Heart right ventricle (tissue), 16 donors: ENCODE results near the gene BRICD5. TPM values are rescaled to one million over a fixed set of nuclear protein-coding genes. Genes with fewer than 3 reads are reported as not detected.
A peak's percentile ranks its signal among the peaks of the same experiment; 100 is the strongest.

Source experiments
- ATAC-seq, 8 donors: fragments of 200-7000 bp; cut with Tn5 transposase; one replicate each; pipeline ENCODE4 v1.9.1; 2020; ENCODE audit warnings: mild to moderate bottlenecking in 8 of 8, moderate library complexity in 8 of 8, moderate number of reproducible peaks in 1 of 8
- DNase-seq, 2 donors: peaks; one replicate each; pipeline ENCODE4 v3.0.0-alpha.2; 2020
- H3K27ac ChIP-seq, 10 donors: fragments of 200-600 bp; sonication (generic) in 2 of 10; one replicate each; pipeline versions ENCODE4 v1.5.0 to v1.8.0; 2020 to 2022; ENCODE audit warnings: mild to moderate bottlenecking in 3 of 10
- H3K27me3 ChIP-seq, 7 donors: fragments of 200-600 bp; one replicate each; pipeline ENCODE4 v1.8.0; 2021 to 2022; ENCODE audit warnings: mild to moderate bottlenecking in 2 of 7
- H3K36me3 ChIP-seq, 9 donors: fragments of 200-600 bp; sonication (generic) in 1 of 9; one replicate each; pipeline versions ENCODE4 v1.5.0 to v1.8.0; 2020 to 2022; ENCODE audit warnings: mild to moderate bottlenecking in 2 of 9
- H3K4me1 ChIP-seq, 9 donors: fragments of 200-600 bp; sonication (generic) in 1 of 9; one replicate each; pipeline versions ENCODE4 v1.5.0 to v1.8.0; 2020 to 2022; ENCODE audit warnings: mild to moderate bottlenecking in 4 of 9
- H3K4me3 ChIP-seq, 10 donors: fragments of 200-600 bp; sonication (generic) in 2 of 10; one replicate each; pipeline versions ENCODE4 v1.5.0 to v1.8.0; 2020 to 2022; ENCODE audit warnings: mild to moderate bottlenecking in 7 of 10, moderate library complexity in 2 of 10
- H3K9me3 ChIP-seq, 11 donors: fragments of 200-600 bp in 10 of 11; sonication (generic) in 2 of 11; one replicate each; pipeline versions ENCODE4 v1.5.0 to v1.8.0; 2013 to 2022; ENCODE audit warnings: mild to moderate bottlenecking in 2 of 11, control low read depth in 1 of 11, moderate library complexity in 1 of 11
- whole genome bisulfite sequencing, 2 donors: extraction: QIAGEN DNeasy Blood & Tissue Kit; methylation state at CpG; one replicate each; pipeline ENCODE4 v1.1.7; 2013; ENCODE audit warnings: inconsistent platforms in 1 of 2; 5-methylcytosine and 5-hydroxymethylcytosine counted together
- intact Hi-C, 10 donors: fragments of 100-400 bp; cut with DNase I; formaldehyde crosslinking; loops; one replicate each; pipeline versions ENCODE4 v1.11.1 to v1.14.2; 2022
- polyA plus RNA-seq, 2 donors: library from polyadenylated mRNA; stranded (reverse); fragments of 200-250 nt; gene quantifications; one replicate each; pipeline ENCODE4 v1.2.3, GENCODE V29; 2013
- total RNA-seq, 10 donors: library from RNA; stranded (reverse); fragmentation: NEBNext Ultra II Directional in 3 of 10; extraction: Animal tissue kit (Norgen Biotek cat#: 25700) in 3 of 10; gene quantifications; one replicate each; pipeline versions ENCODE4 v1.2.1 to v1.2.4, GENCODE V29; 2021 to 2023
- TF ChIP-seq, protein P1 (sequence below), 9 donors: fragments of 200-600 bp; sonication (generic) in 2 of 9; IDR thresholded peaks; one replicate each; pipeline versions ENCODE4 v1.5.0 to v1.8.0; 2021 to 2022; ENCODE audit warnings: antibody characterized with exemption in 9 of 9, mild to moderate bottlenecking in 5 of 9, moderate library complexity in 1 of 9
- donor health status: Arrhythmogenic right ventricular cardiomyopathy.
- donor health status: ischemic (EF 13 %, LVEDD 7.1; RV severe dilation, severe dysfunction).
- donor health status: healthy with polysubstance abuse.
- donor health status: DM: no; HTN: yes; CAD: no.
- donor health status: DM: no; HTN: no; CAD: no.
- donor health status: ischemic (EF 25% LVEDD 6.9; RV normal size, moderate dysfunction).
- donor health status: ischemic (EF 25% LVEDD 5.7; RV mildly dilated, moderate dysfunction).
- donor health status: healthy.
- donor health status: DM: yes; HTN: yes; CAD: no.
- donor health status: Ischemic cardiomyopathy.
- donor health status: ischemic (EF 35%, LVEDD 5.7; RV mildly dilated, moderate dysfunction).
- donor health status: nonischemic (EF 11% LVEDD 7.7; RV severe dilation, severe dysfunction).
- donor health status: DM: yes; HTN: yes; CAD: no.
- donor health status: PGD.
- donor health status: ischemic (EF 29% LVEDD 5.4; RV normal size, mild dysfunction).
- donor health status: nonischemic (EF 23%, LVEDD 6.1; RV moderate dilation, normal function).

The BRICD5 gene
- total and polyA plus RNA-seq, 12 donors, result 4.3 to 31.7 (median 7.7) TPM

- no peak for DNase-seq
- Histone ChIP-seq H3K27ac (no peak overlapping the region), H3K27me3 (no peaks in the 10 kb centered on the region), H3K4me3 (no peak overlapping the region), H3K36me3 (peaks cover 0 to 90% (median 53%) of the 10 kb centered on the region in 9 donors), H3K9me3 (no peaks in the 10 kb centered on the region), H3K4me1 (peaks cover 0 to 16% (median 4%) of the 10 kb centered on the region in 9 donors)
- TF ChIP-seq, protein P1, sequence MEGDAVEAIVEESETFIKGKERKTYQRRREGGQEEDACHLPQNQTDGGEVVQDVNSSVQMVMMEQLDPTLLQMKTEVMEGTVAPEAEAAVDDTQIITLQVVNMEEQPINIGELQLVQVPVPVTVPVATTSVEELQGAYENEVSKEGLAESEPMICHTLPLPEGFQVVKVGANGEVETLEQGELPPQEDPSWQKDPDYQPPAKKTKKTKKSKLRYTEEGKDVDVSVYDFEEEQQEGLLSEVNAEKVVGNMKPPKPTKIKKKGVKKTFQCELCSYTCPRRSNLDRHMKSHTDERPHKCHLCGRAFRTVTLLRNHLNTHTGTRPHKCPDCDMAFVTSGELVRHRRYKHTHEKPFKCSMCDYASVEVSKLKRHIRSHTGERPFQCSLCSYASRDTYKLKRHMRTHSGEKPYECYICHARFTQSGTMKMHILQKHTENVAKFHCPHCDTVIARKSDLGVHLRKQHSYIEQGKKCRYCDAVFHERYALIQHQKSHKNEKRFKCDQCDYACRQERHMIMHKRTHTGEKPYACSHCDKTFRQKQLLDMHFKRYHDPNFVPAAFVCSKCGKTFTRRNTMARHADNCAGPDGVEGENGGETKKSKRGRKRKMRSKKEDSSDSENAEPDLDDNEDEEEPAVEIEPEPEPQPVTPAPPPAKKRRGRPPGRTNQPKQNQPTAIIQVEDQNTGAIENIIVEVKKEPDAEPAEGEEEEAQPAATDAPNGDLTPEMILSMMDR (IDR thresholded peaks at IDR 0.05), result no peak
- WGBS, 2 donors, result 93 to 94% methylated on average over 30 of the region's 30 CpGs
- intact Hi-C loops, result no loop called here
- no peak for ATAC-seq
These were observed 34.5 kb upstream of the BRICD5 start for GRCh38 chr16:2244926-2245795.

DNA sequence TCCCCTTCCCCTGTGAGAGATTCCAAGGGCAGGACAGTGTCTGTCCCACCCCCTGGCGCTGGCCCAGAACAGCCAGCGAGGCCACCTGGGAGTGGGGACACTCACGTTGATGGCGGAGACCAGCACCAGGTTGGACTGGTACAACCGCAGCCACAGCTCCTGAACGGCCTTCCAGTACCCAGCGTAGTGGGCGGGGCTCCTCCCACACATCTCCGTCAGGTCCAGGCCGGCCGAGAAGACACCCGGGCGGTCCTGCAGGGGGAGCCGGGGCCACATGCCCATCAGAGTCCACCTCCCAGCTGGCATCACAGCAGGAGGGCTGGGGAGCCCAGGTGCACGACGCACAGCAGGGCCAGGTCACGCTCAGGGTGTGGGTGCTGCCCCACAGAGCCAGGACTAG, 33.6 kb upstream of the BRICD5 start:
- Histone ChIP-seq H3K27ac (no peak overlapping the region), H3K4me1 (peaks cover 0 to 8% (median 0%) of the 10 kb centered on the region in 9 donors), H3K36me3 (peaks cover 0 to 95% (median 53%) of the 10 kb centered on the region in 9 donors), H3K9me3 (no peaks in the 10 kb centered on the region), H3K27me3 (no peaks in the 10 kb centered on the region), H3K4me3 (no peak overlapping the region)
- 76 to 78% methylated on average over 17 of the region's 17 CpGs for WGBS, 2 donors
- intact Hi-C loops, result no loop called here
- peak in 3 of 8 donors; percentile 10 to 22 (median 11) for ATAC-seq
- TF ChIP-seq, protein P1 (IDR thresholded peaks at IDR 0.05), result no peak
- DNase-seq, result no peak

DNA sequence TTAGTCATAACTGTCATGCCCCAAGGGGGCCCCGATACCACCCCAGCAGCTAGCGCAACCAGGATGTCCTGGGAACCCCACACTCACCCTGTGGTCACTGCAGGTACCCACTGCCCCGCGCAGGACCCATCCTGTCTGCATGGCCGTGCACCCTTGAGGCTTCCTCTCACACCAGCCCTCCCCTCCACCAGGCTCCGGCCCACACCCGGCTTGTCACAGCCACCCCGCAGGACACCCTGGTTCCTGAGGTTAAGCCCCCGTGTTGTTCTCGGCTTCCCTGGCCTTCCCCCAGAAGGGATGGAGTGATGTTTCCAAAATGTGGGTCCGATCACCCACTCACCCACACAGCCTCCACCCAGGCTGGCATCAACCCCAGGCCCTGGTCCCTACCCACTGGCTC, 33.1 kb upstream of the BRICD5 start:
- H3K27ac ChIP-seq, result no peak overlapping the region
- WGBS, 2 donors, result 93 to 97% methylated on average over 11 of the region's 11 CpGs
- H3K36me3 ChIP-seq, result peaks cover 0 to 93% (median 53%) of the 10 kb centered on the region in 9 donors
- no peak for DNase-seq
- no peaks in the 10 kb centered on the region for H3K27me3 ChIP-seq
- H3K4me1 ChIP-seq, result peaks cover 0 to 8% (median 0%) of the 10 kb centered on the region in 9 donors
- no peaks in the 10 kb centered on the region for H3K9me3 ChIP-seq
- intact Hi-C loops, result no loop called here
- no peak overlapping the region for H3K4me3 ChIP-seq
- no peak for ATAC-seq
- TF ChIP-seq, protein P1 (IDR thresholded peaks at IDR 0.05), result no peak

- Histone ChIP-seq H3K27me3 (peaks cover 0 to 1% (median 0%) of the 10 kb centered on the region in 7 donors), H3K27ac (no peak overlapping the region), H3K36me3 (peaks cover 0 to 86% (median 53%) of the 10 kb centered on the region in 9 donors), H3K4me1 (peaks cover 0 to 10% (median under 1%) of the 10 kb centered on the region in 9 donors), H3K4me3 (no peak overlapping the region), H3K9me3 (no peaks in the 10 kb centered on the region)
- WGBS, 2 donors, result 94 to 97% methylated on average over 19 of the region's 19 CpGs
- no peak for ATAC-seq
- intact Hi-C loops, result no loop called here
- TF ChIP-seq, protein P1 (IDR thresholded peaks at IDR 0.05), result no peak
- DNase-seq, result no peak
These were observed 32.4 kb upstream of the BRICD5 start for GRCh38 chr16:2243031-2243528.
